KOPT-K1 (cell line): Measurements from ENCODE around the gene CCDC54.
"Not testable (repeated sequence)": the region's sequence is repeated elsewhere in the genome, so short reads cannot be mapped to it uniquely, and the experiment has no call there.

ENCODE experiments used
- H3K27ac ChIP-seq: fragments of 200-600 bp; sonication (generic); 2 replicates; pipeline ENCODE4 v1.5.1; 2016; ENCODE audit warnings: antibody characterized with exemption, mild to moderate bottlenecking, low read depth, low read length; ENCODE audit not compliant: poor library complexity, severe bottlenecking
- H3K36me3 ChIP-seq: fragments of 200-600 bp; sonication (generic); 2 replicates; pipeline ENCODE4 v1.5.1; 2017; ENCODE audit warnings: antibody characterized with exemption, mild to moderate bottlenecking, low read length, moderate library complexity; ENCODE audit not compliant: insufficient read depth
- H3K9me3 ChIP-seq: fragments of 200-600 bp; sonication (generic); 2 replicates; pipeline ENCODE4 v1.5.1; 2017; ENCODE audit warnings: antibody characterized with exemption, low read length, mild to moderate bottlenecking; ENCODE audit not compliant: insufficient read depth, poor library complexity, severe bottlenecking

The CCDC54 gene

GRCh38 chr3:107377151-107377550 is at the start of gene CCDC54:
TSS of gene CCDC54 (plus strand) at chr3:107377439. CDS start at chr3:107377588, 149 bp downstream.
- no peak within 1 kb of the TSS for H3K27ac ChIP-seq
- no peaks in the 10 kb centered on the region for H3K9me3 ChIP-seq
- no peaks in the 10 kb centered on the region for H3K36me3 ChIP-seq

GRCh38 chr3:107328069-107328468 is 49.2 kb upstream of the CCDC54 start:
- H3K36me3 ChIP-seq, result no peaks in the 10 kb centered on the region

GRCh38 chr3:107329088-107329487 is 48.2 kb upstream of the CCDC54 start:
- Histone ChIP-seq H3K9me3 (no peaks in the 10 kb centered on the region), H3K27ac (no peak overlapping the region), H3K36me3 (no peaks in the 10 kb centered on the region)

More at GRCh38 chr3:107328069-107328468, 49.2 kb upstream of the CCDC54 start:
- Histone ChIP-seq H3K27ac (no peak overlapping the region), H3K9me3 (no peaks in the 10 kb centered on the region)

- H3K36me3 ChIP-seq, result not testable (repeated sequence)
Observed at GRCh38 chr3:107339690-107340089, 37.5 kb upstream of the CCDC54 start.

GRCh38 chr3:107344722-107345121 is 32.5 kb upstream of the CCDC54 start:
- Histone ChIP-seq H3K27ac (no peak overlapping the region), H3K9me3 (no peaks in the 10 kb centered on the region), H3K36me3 (no peaks in the 10 kb centered on the region)

More at GRCh38 chr3:107339690-107340089, 37.5 kb upstream of the CCDC54 start:
- not testable (repeated sequence) for H3K9me3 ChIP-seq, H3K27ac ChIP-seq

- Histone ChIP-seq H3K27ac (no peak overlapping the region), H3K9me3 (no peaks in the 10 kb centered on the region), H3K36me3 (no peaks in the 10 kb centered on the region)
Observed at GRCh38 chr3:107345822-107346405, 31.3 kb upstream of the CCDC54 start.

- H3K36me3 ChIP-seq, result no peaks in the 10 kb centered on the region
- H3K27ac ChIP-seq, result no peak overlapping the region
- H3K9me3 ChIP-seq, result no peaks in the 10 kb centered on the region
Observed at GRCh38 chr3:107346564-107346963, 30.7 kb upstream of the CCDC54 start.

- no peaks in the 10 kb centered on the region for H3K9me3 ChIP-seq
- no peak overlapping the region for H3K27ac ChIP-seq
- no peaks in the 10 kb centered on the region for H3K36me3 ChIP-seq
Observed at GRCh38 chr3:107347751-107348150, 29.5 kb upstream of the CCDC54 start.

GRCh38 chr3:107356706-107357105 is 20.5 kb upstream of the CCDC54 start:
- no peaks in the 10 kb centered on the region for H3K36me3 ChIP-seq
- no peak overlapping the region for H3K27ac ChIP-seq
- H3K9me3 ChIP-seq, result no peaks in the 10 kb centered on the region

- H3K27ac ChIP-seq, result no peak overlapping the region
- no peaks in the 10 kb centered on the region for H3K36me3 ChIP-seq
- no peaks in the 10 kb centered on the region for H3K9me3 ChIP-seq
Observed at GRCh38 chr3:107361633-107362032, 15.6 kb upstream of the CCDC54 start.

GRCh38 chr3:107365051-107365450 is 12.2 kb upstream of the CCDC54 start:
- Histone ChIP-seq H3K27ac (no peak overlapping the region), H3K36me3 (no peaks in the 10 kb centered on the region), H3K9me3 (no peaks in the 10 kb centered on the region)

GRCh38 chr3:107366766-107367165 is 10.5 kb upstream of the CCDC54 start:
- Histone ChIP-seq H3K27ac (no peak overlapping the region), H3K9me3 (no peaks in the 10 kb centered on the region), H3K36me3 (no peaks in the 10 kb centered on the region)

- Histone ChIP-seq H3K36me3 (no peaks in the 10 kb centered on the region), H3K9me3 (no peaks in the 10 kb centered on the region), H3K27ac (no peak overlapping the region)
Observed at GRCh38 chr3:107367353-107367752, 9.9 kb upstream of the CCDC54 start.

- Histone ChIP-seq H3K36me3 (no peaks in the 10 kb centered on the region), H3K9me3 (no peaks in the 10 kb centered on the region), H3K27ac (no peak overlapping the region)
Observed at GRCh38 chr3:107368654-107369398, 8.4 kb upstream of the CCDC54 start.

GRCh38 chr3:107369791-107370190 is 7.4 kb upstream of the CCDC54 start:
- no peak overlapping the region for H3K27ac ChIP-seq
- H3K9me3 ChIP-seq, result no peaks in the 10 kb centered on the region
- H3K36me3 ChIP-seq, result no peaks in the 10 kb centered on the region

- H3K27ac ChIP-seq, result no peak overlapping the region
- H3K9me3 ChIP-seq, result no peaks in the 10 kb centered on the region
- no peaks in the 10 kb centered on the region for H3K36me3 ChIP-seq
Observed at GRCh38 chr3:107370907-107371306, 6.3 kb upstream of the CCDC54 start.
